Breast epithelium (tissue), 3 donors: ENCODE measurements around the gene ARMC10.

Experiments
- CTCF ChIP-seq, 3 donors: fragments of 450-650 bp; IDR thresholded peaks; one replicate each; pipeline ENCODE4 v1.5.1; 2016 to 2017; ENCODE audit warnings: antibody characterized with exemption in 3 of 3, mild to moderate bottlenecking in 3 of 3, moderate library complexity in 3 of 3
- POLR2A ChIP-seq: fragments of 450-650 bp; IDR thresholded peaks from one replicate; pipeline ENCODE4 v1.6.1; 2016; ENCODE audit warnings: antibody characterized with exemption, mild to moderate bottlenecking, moderate library complexity

GRCh38 chr7:103148131-103148993 is 73.4 kb downstream of the ARMC10 start:
- TF ChIP-seq POLR2A, result no peak
- no peak for TF ChIP-seq CTCF (IDR thresholded peaks at IDR 0.05)
